ENCODE measurements around the gene TTC9.
"Not testable (repeated sequence)": the region's sequence is repeated elsewhere in the genome, so short reads cannot be mapped to it uniquely, and the experiment has no call there.

TTC9 gene

GRCh38 chr14:70696026-70696425 lies 54.3 kb downstream of the TTC9 start:
- TF ChIP-seq CTCF (IDR thresholded peaks at IDR 0.05; ENCODE audit: low read depth, low read length, missing control alignments), result no peak
- no peak for DNase-seq (ENCODE audit: low read depth)
- H3K4me3 ChIP-seq (ENCODE audit: low read depth, low read length), result no peak overlapping the region

GRCh38 chr14:70697701-70698100 lies 56.0 kb downstream of the TTC9 start:
- no peak overlapping the region for H3K4me3 ChIP-seq (ENCODE audit: low read depth, low read length)
- DNase-seq (ENCODE audit: low read depth), result no peak
- TF ChIP-seq CTCF (IDR thresholded peaks at IDR 0.05; ENCODE audit: low read depth, low read length, missing control alignments), result no peak

- no peak for TF ChIP-seq CTCF (IDR thresholded peaks at IDR 0.05; ENCODE audit: low read depth, low read length, missing control alignments)
- no peak overlapping the region for H3K4me3 ChIP-seq (ENCODE audit: low read depth, low read length)
- no peak for DNase-seq (ENCODE audit: low read depth)
Measured at GRCh38 chr14:70698288-70698687, 56.6 kb downstream of the TTC9 start.

- no peak for TF ChIP-seq CTCF (IDR thresholded peaks at IDR 0.05; ENCODE audit: low read depth, low read length, missing control alignments)
Measured at GRCh38 chr14:70699646-70700045, 57.9 kb downstream of the TTC9 start.

GRCh38 chr14:70700955-70701585 lies 59.4 kb downstream of the TTC9 start:
- no peak for DNase-seq (ENCODE audit: low read depth)
- H3K4me3 ChIP-seq (ENCODE audit: low read depth, low read length), result no peak overlapping the region
- TF ChIP-seq CTCF (IDR thresholded peaks at IDR 0.05; ENCODE audit: low read depth, low read length, missing control alignments), result no peak

More at GRCh38 chr14:70699646-70700045, 57.9 kb downstream of the TTC9 start:
- no peak overlapping the region for H3K4me3 ChIP-seq (ENCODE audit: low read depth, low read length)
- no peak for DNase-seq (ENCODE audit: low read depth)

- DNase-seq (ENCODE audit: low read depth), result no peak
- no peak for TF ChIP-seq CTCF (IDR thresholded peaks at IDR 0.05; ENCODE audit: low read depth, low read length, missing control alignments)
- no peak overlapping the region for H3K4me3 ChIP-seq (ENCODE audit: low read depth, low read length)
Measured at GRCh38 chr14:70701610-70702009, 59.9 kb downstream of the TTC9 start.

GRCh38 chr14:70702161-70702560 lies 60.4 kb downstream of the TTC9 start:
- DNase-seq (ENCODE audit: low read depth), result no peak
- H3K4me3 ChIP-seq (ENCODE audit: low read depth, low read length), result no peak overlapping the region
- no peak for TF ChIP-seq CTCF (IDR thresholded peaks at IDR 0.05; ENCODE audit: low read depth, low read length, missing control alignments)

GRCh38 chr14:70703621-70704168 lies 62.0 kb downstream of the TTC9 start:
- DNase-seq (ENCODE audit: low read depth); H3K4me3 ChIP-seq (ENCODE audit: low read depth, low read length): not testable (repeated sequence)
